Activated naive CD4-positive, alpha-beta T cell treated with anti-CD3 and anti-CD28 coated beads for 36 hours (primary cell): ENCODE results near the gene BEND3. TPM values are rescaled to one million over a fixed set of nuclear protein-coding genes. Genes with fewer than 3 reads are reported as not detected.
A peak's percentile ranks its signal among the peaks of the same experiment; 100 is the strongest.
"Not testable (repeated sequence)": the region's sequence is repeated elsewhere in the genome, so short reads cannot be mapped to it uniquely, and the experiment has no call there.

Source experiments
- CTCF ChIA-PET: fragments of 350-600 bp; sonication (Branson Sonifier 250); formaldehyde crosslinking; loops from one replicate; lab custom pipeline; 2021; ENCODE audit warnings: antibody characterized with exemption; lab: Charles Lee
- DNase-seq: peaks from one replicate; pipeline ENCODE4 v3.0.0-alpha.2; 2020
- H3K27ac Mint-ChIP-seq: one replicate; pipeline ENCODE4 v1.8.0; 2021; ENCODE audit warnings: mild to moderate bottlenecking, mixed read lengths
- H3K27me3 Mint-ChIP-seq: one replicate; pipeline ENCODE4 v1.8.0; 2021; ENCODE audit warnings: low read depth, mixed read lengths
- H3K36me3 Mint-ChIP-seq: one replicate; pipeline ENCODE4 v1.8.0; 2021; ENCODE audit warnings: low read depth, mixed read lengths
- H3K4me1 Mint-ChIP-seq: one replicate; pipeline ENCODE4 v1.8.0; 2021; ENCODE audit warnings: low read depth, mixed read lengths
- H3K4me3 Mint-ChIP-seq: one replicate; pipeline ENCODE4 v1.8.0; 2021; ENCODE audit warnings: mild to moderate bottlenecking, moderate library complexity, mixed read lengths
- H3K9me3 Mint-ChIP-seq: one replicate; pipeline ENCODE4 v1.8.0; 2021; ENCODE audit warnings: mixed read lengths
- intact Hi-C: fragments of 100-400 bp; cut with micrococcal nuclease; formaldehyde crosslinking; loops from one replicate; pipeline ENCODE4 v1.15.1; 2023
- total RNA-seq, 2 experiments: library from RNA; stranded (reverse); gene quantifications; one replicate each; pipeline ENCODE4 v1.2.3, GENCODE V29; 2021

Gene BEND3
- total RNA-seq, 2 experiments from 2014 or later = 2.0 to 2.6 TPM

DNA sequence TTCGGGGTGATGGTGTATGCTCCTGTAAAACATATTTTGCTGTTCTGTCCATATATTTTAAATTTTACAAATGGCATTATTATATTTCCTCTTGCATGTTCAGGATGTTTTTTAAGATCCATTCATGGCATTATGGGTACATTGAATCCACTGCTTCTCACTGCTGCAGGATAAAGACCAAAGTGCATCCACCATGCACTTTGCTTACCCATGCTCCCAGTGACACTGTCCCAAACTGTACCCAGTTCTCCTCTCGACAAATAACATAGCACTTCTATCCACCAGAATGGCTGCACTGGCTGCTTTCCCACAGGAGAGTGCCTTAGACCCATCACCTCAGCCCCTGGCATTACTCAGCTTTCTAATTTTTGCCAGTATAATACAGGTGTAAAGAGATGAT is 57.6 kb downstream of the BEND3 start:
- Mint-ChIP-seq H3K9me3 (no peaks in the 10 kb centered on the region), H3K27ac (no peak overlapping the region), H3K4me1 (peaks cover 15% of the 10 kb centered on the region), H3K4me3 (no peak overlapping the region), H3K27me3 (no peaks in the 10 kb centered on the region), H3K36me3 (no peaks in the 10 kb centered on the region)
- CTCF ChIA-PET = no interaction called here
- intact Hi-C loops = no loop called here
- no peak for DNase-seq

DNA sequence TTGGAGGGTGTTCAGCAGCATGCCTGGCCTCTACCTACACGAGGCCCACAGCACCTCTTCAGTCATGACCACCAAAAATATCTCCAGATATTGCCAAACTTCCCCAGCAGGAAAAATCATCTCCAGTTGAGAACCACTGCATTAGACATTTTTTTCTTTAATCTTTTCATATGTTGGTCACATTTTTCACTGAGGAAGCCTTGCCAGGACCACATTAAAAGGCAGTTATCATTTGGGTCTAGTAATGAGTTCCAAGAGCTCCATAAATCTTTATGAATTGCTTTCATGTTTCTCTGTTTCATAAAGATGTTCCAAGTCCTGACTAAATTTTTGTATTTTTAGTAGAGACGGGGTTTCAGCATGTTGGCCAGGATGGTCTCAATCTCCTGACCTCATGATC is 58.5 kb downstream of the BEND3 start:
- Mint-ChIP-seq H3K36me3 (no peaks in the 10 kb centered on the region), H3K27ac (no peak overlapping the region), H3K9me3 (no peaks in the 10 kb centered on the region), H3K27me3 (no peaks in the 10 kb centered on the region), H3K4me1 (peaks cover 9% of the 10 kb centered on the region), H3K4me3 (no peak overlapping the region)
- no peak for DNase-seq
- CTCF ChIA-PET = no interaction called here
- intact Hi-C loops = no loop called here

DNA sequence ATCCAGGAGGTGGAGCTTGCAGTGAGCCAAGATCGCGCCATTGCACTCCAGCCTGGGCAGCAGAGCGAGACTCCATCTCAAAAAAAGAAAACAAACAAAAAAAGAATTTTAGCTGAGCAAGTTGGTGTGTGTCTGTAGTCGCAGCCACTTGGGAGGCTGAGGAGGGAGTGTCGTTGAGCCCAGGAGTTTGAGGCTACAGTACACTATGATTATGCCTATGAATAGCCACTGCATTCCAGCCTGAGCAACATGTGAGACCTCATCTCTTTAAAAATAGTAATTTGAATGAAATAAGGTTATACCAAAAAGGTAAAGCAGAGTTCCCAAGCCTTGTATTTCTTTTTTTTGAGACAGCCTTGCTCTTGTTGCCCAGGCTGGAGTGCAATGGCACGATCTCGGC is 67.5 kb downstream of the BEND3 start:
- Mint-ChIP-seq H3K27ac (no peak overlapping the region), H3K36me3 (peaks cover 8% of the 10 kb centered on the region), H3K4me1 (no peaks in the 10 kb centered on the region), H3K9me3 (no peaks in the 10 kb centered on the region), H3K4me3 (no peak overlapping the region), H3K27me3 (no peaks in the 10 kb centered on the region)
- no peak for DNase-seq
- CTCF ChIA-PET = no interaction called here
- intact Hi-C loops = no loop called here

DNA sequence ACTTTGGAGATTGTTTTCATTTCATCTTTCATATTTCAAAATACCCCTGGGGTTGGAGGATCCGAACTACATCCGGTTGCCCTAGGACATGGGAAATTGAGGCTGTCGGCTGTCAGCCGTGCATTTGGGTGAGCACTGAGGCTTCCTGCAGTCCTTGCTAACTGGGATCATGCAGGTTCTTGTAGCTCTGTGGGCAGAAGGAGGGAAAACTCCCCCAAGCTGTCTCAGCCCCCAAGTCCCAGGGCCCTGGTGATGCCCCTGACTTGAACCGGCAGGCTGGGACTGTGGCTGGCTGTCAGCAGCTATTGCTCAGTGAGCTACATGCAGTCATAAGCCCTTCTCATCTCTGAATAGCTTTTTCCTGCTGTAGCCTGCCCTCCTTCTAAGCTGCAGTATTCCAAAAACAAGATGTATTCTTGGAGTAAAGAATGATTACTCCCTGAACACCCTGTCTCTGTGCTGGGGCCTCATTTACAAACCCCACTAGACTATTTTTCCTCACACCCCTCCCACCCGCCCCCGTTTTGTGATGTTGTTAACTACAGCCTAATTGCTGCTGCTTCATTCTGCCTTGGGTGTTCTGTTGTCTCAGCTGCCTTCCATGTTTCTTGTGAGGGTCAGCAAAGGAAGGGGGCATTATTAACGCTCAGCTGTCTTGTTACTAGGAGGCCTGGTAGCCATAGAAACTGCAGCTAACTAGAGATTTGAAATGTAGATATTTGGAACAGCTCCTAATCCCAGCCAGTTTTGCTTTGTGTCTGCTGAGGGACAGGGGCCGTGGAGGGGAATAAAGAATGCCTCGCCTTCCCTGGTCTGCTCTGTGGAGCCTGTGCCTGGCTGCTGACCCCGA is 69.3 kb downstream of the BEND3 start:
- H3K36me3 Mint-ChIP-seq = peaks cover 6% of the 10 kb centered on the region
- H3K27ac Mint-ChIP-seq = no peak overlapping the region
- no peaks in the 10 kb centered on the region for H3K9me3 Mint-ChIP-seq
- peaks cover 2% of the 10 kb centered on the region for H3K4me1 Mint-ChIP-seq
- CTCF ChIA-PET = no interaction called here
- H3K27me3 Mint-ChIP-seq = no peaks in the 10 kb centered on the region
- intact Hi-C loops = no loop called here
- H3K4me3 Mint-ChIP-seq = no peak overlapping the region
- no peak for DNase-seq

DNA sequence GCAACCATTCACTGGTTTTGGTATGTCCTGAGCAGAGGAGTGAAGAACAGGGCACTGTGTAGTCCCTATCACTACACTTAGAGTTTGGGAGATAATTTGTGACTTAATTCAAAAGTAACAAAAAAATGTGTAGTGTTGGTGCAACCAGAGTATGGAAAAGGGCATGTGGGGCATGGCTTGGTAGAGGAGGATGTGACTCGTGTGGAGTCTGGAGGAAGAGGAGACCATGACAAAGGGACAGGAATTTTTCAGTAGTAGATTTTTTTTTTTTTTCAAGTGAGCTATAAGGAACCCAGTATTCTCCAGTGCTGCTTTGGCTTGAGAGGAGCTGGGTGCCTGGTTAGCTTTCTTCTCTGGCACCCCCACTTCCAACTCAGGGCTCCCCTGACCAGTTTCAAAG is 82.2 kb downstream of the BEND3 start:
- Mint-ChIP-seq H3K27ac (no peak overlapping the region), H3K4me3 (no peak overlapping the region), H3K27me3 (no peaks in the 10 kb centered on the region), H3K9me3 (no peaks in the 10 kb centered on the region), H3K4me1 (peaks cover 42% of the 10 kb centered on the region), H3K36me3 (peaks cover 13% of the 10 kb centered on the region)
- DNase-seq = no peak
- intact Hi-C loops = no loop called here
- CTCF ChIA-PET = interaction anchor here (0.6 to 1.5 kb wide), 3 partner anchors 11 to 1659 kb away, joined by 3 to 8 read pairs (median 3); no protein-coding TSS in a partner anchor

DNA sequence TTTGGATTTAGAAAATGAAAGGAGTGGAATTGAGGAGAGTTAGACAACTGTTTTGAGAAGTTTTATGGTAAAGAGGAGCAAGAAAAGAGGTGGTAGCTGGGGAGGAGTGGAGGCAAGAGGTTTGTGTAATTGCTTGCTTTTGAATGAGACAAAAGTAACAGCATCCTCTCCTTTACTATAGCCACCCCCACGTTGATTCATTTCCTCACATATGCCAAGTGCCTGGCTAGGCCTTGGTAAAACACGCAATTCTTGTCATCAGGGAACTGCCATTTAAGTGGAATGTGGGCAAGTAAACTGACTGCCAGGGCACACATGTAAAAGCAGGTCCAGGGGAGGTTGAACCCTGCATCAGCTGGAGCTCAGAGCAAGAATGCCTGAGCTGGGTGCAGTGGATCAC is 83.3 kb downstream of the BEND3 start:
- no peak overlapping the region for H3K4me3 Mint-ChIP-seq
- H3K36me3 Mint-ChIP-seq = peaks cover 13% of the 10 kb centered on the region
- no peak for DNase-seq
- CTCF ChIA-PET = no interaction called here
- no peak overlapping the region for H3K27ac Mint-ChIP-seq
- H3K9me3 Mint-ChIP-seq = no peaks in the 10 kb centered on the region
- intact Hi-C loops = no loop called here
- no peaks in the 10 kb centered on the region for H3K27me3 Mint-ChIP-seq
- H3K4me1 Mint-ChIP-seq = peaks cover 42% of the 10 kb centered on the region

DNA sequence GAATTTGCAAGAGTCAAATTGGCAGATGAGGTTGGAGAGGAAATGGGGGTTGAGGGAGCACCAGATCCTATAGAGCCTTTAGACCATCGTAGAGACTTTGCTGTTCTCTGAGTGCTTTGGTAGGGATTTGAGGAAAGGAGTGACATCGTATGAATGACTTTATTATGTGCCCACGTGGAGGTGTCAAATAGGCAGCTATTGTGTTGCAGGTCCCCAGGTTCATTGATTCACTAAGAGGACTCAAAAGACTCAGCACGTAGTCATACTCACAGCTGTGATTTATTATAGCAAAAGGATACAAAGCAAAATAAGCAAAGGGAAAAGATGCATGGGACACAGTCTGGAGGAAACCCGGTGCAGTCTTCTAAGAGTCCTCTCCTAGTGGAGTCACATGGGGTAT is 85.2 kb downstream of the BEND3 start:
- H3K27me3 Mint-ChIP-seq = no peaks in the 10 kb centered on the region
- H3K9me3 Mint-ChIP-seq = no peaks in the 10 kb centered on the region
- DNase-seq = no peak
- intact Hi-C loops = no loop called here
- peaks cover 5% of the 10 kb centered on the region for H3K36me3 Mint-ChIP-seq
- H3K4me1 Mint-ChIP-seq = peaks cover 42% of the 10 kb centered on the region
- no peak overlapping the region for H3K4me3 Mint-ChIP-seq
- CTCF ChIA-PET = interaction anchor here (0.5 to 0.8 kb wide), 2 partner anchors 32 to 639 kb away, joined by 3 to 6 read pairs; no protein-coding TSS in a partner anchor
- no peak overlapping the region for H3K27ac Mint-ChIP-seq

DNA sequence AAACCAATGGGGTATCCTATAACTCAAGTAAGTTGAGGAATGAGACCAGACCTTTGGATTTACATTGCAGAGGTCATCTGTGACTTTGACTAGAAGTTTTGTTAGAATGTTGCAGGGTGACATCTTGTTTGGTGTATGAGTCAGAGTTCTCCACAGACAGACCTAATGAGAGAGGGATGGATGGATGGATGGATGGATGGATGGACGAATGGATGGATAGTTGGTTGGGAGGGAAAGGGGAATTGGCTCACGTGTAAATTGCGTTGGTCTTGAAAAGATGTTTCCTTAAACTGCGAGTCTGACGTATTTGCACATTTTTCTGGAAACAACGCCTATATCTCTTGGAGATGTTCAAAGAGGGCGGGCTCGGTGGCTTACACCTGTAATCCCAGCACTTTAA is 88.3 kb downstream of the BEND3 start:
- Mint-ChIP-seq H3K36me3 (peaks cover 5% of the 10 kb centered on the region), H3K27ac (no peak overlapping the region), H3K9me3 (no peaks in the 10 kb centered on the region), H3K4me1 (peaks cover 28% of the 10 kb centered on the region), H3K4me3 (peak overlapping the region; percentile 95), H3K27me3 (no peaks in the 10 kb centered on the region)
- CTCF ChIA-PET = interaction anchor here (0.6 to 2.6 kb wide), 5 partner anchors 10 to 515 kb away, joined by 3 to 15 read pairs (median 6); no protein-coding TSS in a partner anchor
- no peak for DNase-seq
- intact Hi-C loops = loop anchor here (5.0 to 10.0 kb wide), 2 partner anchors 278 to 930 kb away; partner anchors contain the start of gene SEC63

DNA sequence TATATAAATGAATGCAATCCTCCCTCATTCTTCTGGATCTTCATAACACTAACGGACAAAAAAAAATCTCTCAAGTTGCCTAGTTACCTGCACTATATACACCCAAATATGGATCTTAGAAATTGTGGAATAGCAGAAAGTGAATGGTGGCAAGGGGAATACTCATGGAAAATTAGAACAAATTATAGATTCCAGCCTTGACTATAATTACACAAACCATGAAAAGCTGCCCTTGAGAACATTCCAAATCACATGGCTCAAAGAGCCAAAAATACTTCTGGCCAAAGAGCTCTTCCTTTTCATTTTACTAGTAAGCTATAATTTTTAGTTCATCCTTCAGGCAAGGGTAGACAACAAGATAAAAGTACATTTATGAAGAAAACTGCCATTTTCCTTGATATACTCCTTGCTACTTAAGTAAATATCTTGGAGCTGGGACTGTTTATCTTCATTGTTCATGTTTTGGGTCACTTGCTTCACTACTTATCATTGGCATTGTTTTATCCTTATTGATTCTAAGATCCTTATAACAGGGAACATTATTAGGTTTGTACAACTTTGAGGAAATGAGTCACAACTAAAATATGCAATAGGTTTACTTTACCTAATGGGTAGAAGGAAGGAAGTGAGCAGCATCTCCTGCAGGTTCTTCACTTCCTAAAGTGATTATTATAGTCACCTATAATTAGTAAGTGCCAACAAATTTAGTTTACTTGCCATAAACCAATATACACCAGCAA is 93.7 kb downstream of the BEND3 start:
- Mint-ChIP-seq H3K27ac (no peak overlapping the region), H3K4me3 (no peak overlapping the region), H3K27me3 (no peaks in the 10 kb centered on the region), H3K36me3 (no peaks in the 10 kb centered on the region), H3K4me1 (no peaks in the 10 kb centered on the region), H3K9me3 (no peaks in the 10 kb centered on the region)
- CTCF ChIA-PET = interaction anchor here (0.6 to 1.4 kb wide), 2 partner anchors 12 to 385 kb away, joined by 5 to 8 read pairs; no protein-coding TSS in a partner anchor
- no peak for DNase-seq
- intact Hi-C loops = loop anchor here (10.0 kb wide), 1 partner anchor 283 kb away; no protein-coding TSS in a partner anchor

DNA sequence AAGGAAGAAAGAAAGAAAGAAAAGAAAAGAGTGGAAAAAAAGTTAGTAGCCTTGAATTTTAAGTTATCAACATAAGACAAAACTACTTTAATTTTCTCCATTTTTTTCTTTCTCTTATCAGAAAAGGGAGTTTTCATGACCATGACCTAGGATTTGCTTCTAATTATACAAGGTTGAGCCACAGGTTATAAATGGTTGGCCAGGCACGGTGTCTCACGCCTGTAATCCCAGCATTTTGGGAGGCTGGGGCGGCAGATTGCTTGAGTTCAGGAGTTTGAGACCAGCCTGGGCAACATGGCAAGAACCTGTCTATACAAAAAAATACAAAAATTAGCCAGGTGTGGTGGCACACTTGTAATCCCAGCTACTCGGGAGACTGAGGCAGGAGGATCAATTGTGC is 95.1 kb downstream of the BEND3 start:
- intact Hi-C loops = loop anchor here (10.0 kb wide), 1 partner anchor 285 kb away; no protein-coding TSS in a partner anchor
- no peaks in the 10 kb centered on the region for H3K9me3 Mint-ChIP-seq
- CTCF ChIA-PET = no interaction called here
- H3K4me1 Mint-ChIP-seq = no peaks in the 10 kb centered on the region
- no peaks in the 10 kb centered on the region for H3K36me3 Mint-ChIP-seq
- H3K27ac Mint-ChIP-seq = no peak overlapping the region
- DNase-seq = no peak
- H3K27me3 Mint-ChIP-seq = no peaks in the 10 kb centered on the region
- H3K4me3 Mint-ChIP-seq = no peak overlapping the region

DNA sequence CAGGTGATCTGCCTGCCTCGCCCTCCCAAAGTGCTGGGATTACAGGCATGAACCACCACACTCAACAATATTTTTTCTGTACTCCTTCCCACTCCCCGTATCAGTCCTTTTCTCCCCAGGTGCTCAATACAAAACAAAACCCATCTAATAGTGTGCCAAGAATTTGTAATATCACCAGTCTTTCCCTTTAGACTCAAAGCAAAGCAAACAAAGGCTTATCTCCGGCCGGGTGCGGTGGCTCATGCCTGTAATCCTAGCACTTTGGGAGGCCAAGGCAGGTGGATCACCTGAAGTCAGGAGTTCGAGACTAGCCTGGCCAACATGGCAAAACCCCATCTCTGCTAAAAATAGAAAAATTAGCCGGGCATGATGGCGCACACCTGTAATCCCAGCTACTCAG is 95.7 kb downstream of the BEND3 start:
- H3K4me1 Mint-ChIP-seq, H3K27me3 Mint-ChIP-seq, H3K4me3 Mint-ChIP-seq, H3K9me3 Mint-ChIP-seq, H3K36me3 Mint-ChIP-seq, H3K27ac Mint-ChIP-seq, DNase-seq, CTCF ChIA-PET: not testable (repeated sequence)
- intact Hi-C loops = loop anchor here (10.0 kb wide), 1 partner anchor 285 kb away; no protein-coding TSS in a partner anchor

DNA sequence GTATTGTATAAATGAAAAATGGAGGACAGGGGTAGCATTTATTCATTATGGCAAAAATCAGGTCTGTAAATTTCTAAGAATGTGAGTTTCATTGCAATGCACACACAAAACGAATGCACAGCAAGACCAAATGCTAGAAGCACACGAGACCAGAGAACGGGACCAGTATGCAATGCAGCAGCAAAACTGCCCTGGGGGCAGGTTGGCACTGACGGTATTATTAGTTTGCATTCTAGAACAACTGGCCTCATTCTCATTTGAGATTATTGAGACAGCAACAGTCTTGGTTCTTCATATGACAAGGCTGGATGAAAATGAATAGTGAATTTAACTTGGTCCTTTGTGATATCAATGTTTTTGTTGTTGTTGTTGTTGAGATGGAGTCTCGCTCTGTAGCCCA is 96.3 kb downstream of the BEND3 start:
- H3K9me3 Mint-ChIP-seq = no peaks in the 10 kb centered on the region
- CTCF ChIA-PET = no interaction called here
- no peaks in the 10 kb centered on the region for H3K36me3 Mint-ChIP-seq
- H3K4me3 Mint-ChIP-seq = no peak overlapping the region
- intact Hi-C loops = no loop called here
- no peak overlapping the region for H3K27ac Mint-ChIP-seq
- H3K27me3 Mint-ChIP-seq = no peaks in the 10 kb centered on the region
- DNase-seq = no peak
- H3K4me1 Mint-ChIP-seq = no peaks in the 10 kb centered on the region
